Smooth muscle cell (in vitro differentiated cells): Measurements from ENCODE around the gene TNF. TPM values are rescaled to one million over a fixed set of nuclear protein-coding genes. Genes with fewer than 3 reads are reported as not detected.

Experiments
- DNase-seq: peaks from one replicate; lab custom pipeline; 2025; ENCODE audit not compliant: unreplicated experiment; lab: John Stamatoyannopoulos, UW
- H2AFZ ChIP-seq: fragments of 200-600 bp; sonication (generic); 2 replicates; pipeline ENCODE4 v1.6.0; 2016; ENCODE audit warnings: antibody characterized with exemption, low read depth, mild to moderate bottlenecking
- H3F3A ChIP-seq: fragments of 200-600 bp; sonication (generic); 2 replicates; pipeline ENCODE4 v1.6.0; 2017; ENCODE audit warnings: antibody characterized with exemption, low read depth
- H3K27ac ChIP-seq: fragments of 200-600 bp; sonication (generic); 2 replicates; pipeline ENCODE4 v1.5.1; 2016; ENCODE audit warnings: low read depth, mild to moderate bottlenecking
- H3K27me3 ChIP-seq: fragments of 200-600 bp; sonication (generic); 2 replicates; pipeline ENCODE4 v1.6.1; 2016; ENCODE audit warnings: low read depth, mild to moderate bottlenecking
- H3K36me3 ChIP-seq: fragments of 200-600 bp; sonication (generic); 2 replicates; pipeline ENCODE4 v1.5.1; 2016; ENCODE audit warnings: low read depth
- H3K4me1 ChIP-seq: fragments of 200-600 bp; sonication (generic); 2 replicates; pipeline ENCODE4 v1.5.1; 2016; ENCODE audit warnings: low read depth
- H3K4me2 ChIP-seq: fragments of 200-600 bp; sonication (generic); 2 replicates; pipeline ENCODE4 v1.6.0; 2016; ENCODE audit warnings: mild to moderate bottlenecking
- H3K4me3 ChIP-seq: fragments of 200-600 bp; sonication (generic); 2 replicates; pipeline ENCODE4 v1.5.1; 2016; ENCODE audit warnings: mild to moderate bottlenecking
- H3K79me2 ChIP-seq: fragments of 200-600 bp; sonication (generic); 2 replicates; pipeline ENCODE4 v1.6.0; 2016; ENCODE audit warnings: low read depth, mild to moderate bottlenecking
- H3K9ac ChIP-seq: fragments of 200-600 bp; sonication (generic); 2 replicates; pipeline ENCODE4 v1.6.0; 2016; ENCODE audit warnings: low read depth
- H3K9me3 ChIP-seq: fragments of 200-600 bp; sonication (generic); replicated peaks from 2 replicates; pipeline ENCODE4 v1.5.1; 2016; ENCODE audit warnings: low read depth
- H4K20me1 ChIP-seq: fragments of 200-600 bp; sonication (generic); 2 replicates; pipeline ENCODE4 v1.6.0; 2016; ENCODE audit warnings: low read depth
- CTCF ChIP-seq: fragments of 200-600 bp; sonication (generic); IDR thresholded peaks from 2 replicates; pipeline ENCODE4 v1.5.1; 2017; ENCODE audit warnings: borderline replicate concordance, mild to moderate bottlenecking, antibody characterized with exemption; ENCODE audit not compliant: insufficient read depth, poor library complexity, severe bottlenecking
- WGBS: methylation state at CpG from one replicate; pipeline ENCODE4 v1.1.7; 2016; ENCODE audit warnings: low lambda C conversion rate; 5-methylcytosine and 5-hydroxymethylcytosine counted together
- polyA plus RNA-seq: library from polyadenylated mRNA; unstranded; fragments of >200 nt; fragmentation: Nextera tagmentation; extraction: Ambion mirVana; gene quantifications from 2 replicates; pipeline ENCODE4 v1.2.1, GENCODE V29; 2016
- total RNA-seq: library from RNA; depleted of rRNA; stranded (reverse); fragments of >200 nt; gene quantifications from 2 replicates; pipeline ENCODE4 v1.2.3, GENCODE V29; 2014

TNF gene
- total and polyA plus RNA-seq, 2 experiments from 2014 or later = 0.94 to 1.5 TPM

- Histone ChIP-seq H3F3A (no peaks in the 10 kb centered on the region), H3K79me2 (no peaks in the 10 kb centered on the region), H3K9ac (no peak overlapping the region), H3K9me3 (no peaks in the 10 kb centered on the region), H3K4me1 (no peaks in the 10 kb centered on the region), H3K27me3 (no peaks in the 10 kb centered on the region), H3K36me3 (no peaks in the 10 kb centered on the region), H2AFZ (no peak overlapping the region), H4K20me1 (no peaks in the 10 kb centered on the region), H3K27ac (no peak overlapping the region), H3K4me2 (no peak overlapping the region), H3K4me3 (no peak overlapping the region)
- DNase-seq = no peak
- 97% methylated on average over 3 of the region's 3 CpGs for WGBS
- TF ChIP-seq CTCF = no peak
These were observed 2.2 kb downstream of the TNF start for GRCh38 chr6:31577579-31577966.

- Histone ChIP-seq H3K79me2 (no peaks in the 10 kb centered on the region), H3K4me2 (no peak overlapping the region), H3K27me3 (no peaks in the 10 kb centered on the region), H2AFZ (no peak overlapping the region), H3K4me1 (no peaks in the 10 kb centered on the region), H3F3A (no peaks in the 10 kb centered on the region), H4K20me1 (no peaks in the 10 kb centered on the region), H3K9me3 (no peaks in the 10 kb centered on the region), H3K9ac (no peak overlapping the region), H3K4me3 (no peak overlapping the region), H3K27ac (peak overlapping the region; percentile 22), H3K36me3 (no peaks in the 10 kb centered on the region)
- whole genome bisulfite sequencing = 73% methylated on average over 12 of the region's 12 CpGs
- no peak for TF ChIP-seq CTCF
- DNase-seq = no peak
These were observed 3.1 kb downstream of the TNF start for GRCh38 chr6:31578184-31579118.

- TF ChIP-seq CTCF = no peak
- H3K27ac ChIP-seq = no peak overlapping the region
- no peaks in the 10 kb centered on the region for H3K9me3 ChIP-seq
- no peaks in the 10 kb centered on the region for H3F3A ChIP-seq
- DNase-seq = no peak
- H3K4me3 ChIP-seq = no peak overlapping the region
- no peak overlapping the region for H3K9ac ChIP-seq
- no peaks in the 10 kb centered on the region for H4K20me1 ChIP-seq
- 92% methylated on average over 3 of the region's 3 CpGs for WGBS
- H3K36me3 ChIP-seq = no peaks in the 10 kb centered on the region
- H3K4me1 ChIP-seq = no peaks in the 10 kb centered on the region
- H3K79me2 ChIP-seq = no peaks in the 10 kb centered on the region
- no peak overlapping the region for H3K4me2 ChIP-seq
- H2AFZ ChIP-seq = no peak overlapping the region
- H3K27me3 ChIP-seq = no peaks in the 10 kb centered on the region
These were observed 3.7 kb downstream of the TNF start for GRCh38 chr6:31579119-31579505.
